K562 (cell line): ENCODE results near the gene KRTAP1-1. TPM values are rescaled to one million over a fixed set of nuclear protein-coding genes. Genes with fewer than 3 reads are reported as not detected.

Experiments used
- ATAC-seq: fragments of 200-7000 bp; cut with Tn5 transposase; 3 replicates; pipeline ENCODE4 v1.9.1; 2020; ENCODE audit warnings: moderate library complexity
- BruUV-seq: library from RNA; stranded (reverse); fragments of 400-500 nt; replicated peaks from 2 replicates; lab custom pipeline; 2021; lab: Mats Ljungman, UMichigan
- CTCF ChIA-PET: fragments of 300-600 bp; formaldehyde crosslinking; extraction: SDS; loops from one replicate; lab custom pipeline; 2021; ENCODE audit warnings: low intra/inter-chr PET ratio; lab: Yijun Ruan, JAX
- POLR2A ChIA-PET: fragments of 300-600, 350-650 bp; sonication (Branson Sonifier 250); formaldehyde crosslinking; extraction: SDS; loops from one replicate; lab custom pipeline; 2021; ENCODE audit warnings: antibody characterized with exemption, inconsistent platforms; lab: Yijun Ruan, JAX
- DNase-seq, 4 experiments: peaks; one replicate each; pipeline versions ENCODE4 v3.0.0 to v3.0.0-alpha.2; 2011 to 2018; ENCODE audit warnings: low spot score in 3 of 4, mixed read lengths in 3 of 4; ENCODE audit errors: extremely low read depth in 1 of 4
- FAIRE-seq: peaks from 2 replicates; lab custom pipeline; 2011; peaks lifted over from hg19 to GRCh38; lab: Jason Lieb, UNC
- H2AFZ ChIP-seq: 2 replicates; pipeline ENCODE4 v1.6.0; 2011; ENCODE audit warnings: low read depth, low read length, control low read depth, inconsistent platforms
- H3K27ac ChIP-seq: fragments of 200-600 bp; 3 replicates; pipeline ENCODE4 v1.8.0; 2011; ENCODE audit warnings: low read depth, mild to moderate bottlenecking, control low read depth, inconsistent platforms, low read length, moderate library complexity, mixed read lengths; ENCODE audit errors: extremely low read depth
- H3K27me3 ChIP-seq, 2 experiments: fragments of 300-600 bp in 1 of 2; 2 replicates in 1 of 2; 3 replicates in 1 of 2; pipeline versions ENCODE4 v1.6.0 to v1.8.0; 2011; ENCODE audit warnings: inconsistent platforms in 2 of 2, low read length in 2 of 2, mild to moderate bottlenecking in 1 of 2, mixed read lengths in 1 of 2, moderate library complexity in 1 of 2; ENCODE audit not compliant: control insufficient read depth in 2 of 2, insufficient read depth in 2 of 2
- H3K36me3 ChIP-seq: fragments of 300-600 bp; 3 replicates; pipeline ENCODE4 v1.8.0; 2011; ENCODE audit warnings: mild to moderate bottlenecking, low read length, inconsistent platforms; ENCODE audit not compliant: control insufficient read depth, insufficient read depth
- H3K4me1 ChIP-seq, 2 experiments: fragments of 200-600 bp in 1 of 2; replicated peaks in 1 of 2; 2 replicates in 1 of 2; 3 replicates in 1 of 2; pipeline versions ENCODE4 v1.5.1 to v1.8.0; 2011; ENCODE audit warnings: inconsistent platforms in 2 of 2, low read length in 2 of 2, mild to moderate bottlenecking in 1 of 2, mixed read lengths in 1 of 2, moderate library complexity in 1 of 2; ENCODE audit not compliant: control insufficient read depth in 2 of 2, insufficient read depth in 2 of 2
- H3K4me2 ChIP-seq: 2 replicates; pipeline ENCODE4 v1.6.1; 2011; ENCODE audit warnings: low read length, control low read depth, inconsistent platforms, mixed read lengths; ENCODE audit not compliant: insufficient read depth
- H3K4me3 ChIP-seq: fragments of 200-600 bp; sonication (generic), shearing (Covaris generic); 2 replicates; pipeline ENCODE4 v1.5.1; 2016; ENCODE audit warnings: control low read depth, inconsistent platforms
- H3K79me2 ChIP-seq: fragments of 200-600 bp; 3 replicates; pipeline ENCODE4 v1.8.0; 2011; ENCODE audit warnings: low read length, inconsistent platforms; ENCODE audit not compliant: control insufficient read depth, insufficient read depth
- H3K9ac ChIP-seq, 2 experiments: 2 replicates each; pipeline versions ENCODE4 v1.6.0 to v1.6.1; 2011; ENCODE audit warnings: low read depth in 2 of 2, low read length in 2 of 2, control low read depth in 1 of 2, inconsistent platforms in 1 of 2, mild to moderate bottlenecking in 1 of 2, mixed read lengths in 1 of 2; ENCODE audit not compliant: insufficient read depth in 1 of 2
- H3K9me1 ChIP-seq: one replicate; pipeline ENCODE4 v1.6.0; 2011; ENCODE audit warnings: inconsistent platforms, mild to moderate bottlenecking, low read length, moderate library complexity; ENCODE audit not compliant: control insufficient read depth, insufficient read depth
- H3K9me3 ChIP-seq: replicated peaks from 2 replicates; pipeline ENCODE4 v1.5.1; 2011; ENCODE audit warnings: low read depth, low read length, inconsistent platforms; ENCODE audit not compliant: control insufficient read depth, insufficient read depth
- H4K20me1 ChIP-seq: replicated peaks from 2 replicates; pipeline ENCODE4 v1.6.1; 2011; ENCODE audit warnings: low read length, inconsistent platforms, mixed read lengths; ENCODE audit not compliant: control insufficient read depth, insufficient read depth
- PPARD ChIP-seq: fragments of 250-450 bp; sonication (Bioruptor Pico); IDR thresholded peaks from 2 replicates; pipeline ENCODE4 v1.8.0; 2022; ENCODE audit warnings: inconsistent platforms, mild to moderate bottlenecking, moderate library complexity
- ZNF316 ChIP-seq: fragments of 450-650 bp; IDR thresholded peaks from 2 replicates; pipeline ENCODE4 v1.6.1; 2016
- WGBS: fragments of 100-300 bp; shearing (Covaris generic); methylation state at CpG from one replicate; pipeline ENCODE4 v1.1.6; 2016; ENCODE audit warnings: low coverage, mixed read lengths; ENCODE audit not compliant: insufficient coverage; ENCODE audit errors: missing lambda C conversion rate; 5-methylcytosine and 5-hydroxymethylcytosine counted together
- in situ Hi-C: fragments of 300-500 bp; cut with MboI; formaldehyde crosslinking; loops from 4 replicates; pipeline ENCODE4 v1.15.0; 2018; ENCODE audit warnings: inconsistent platforms, mixed read lengths
- intact Hi-C: fragments of 100-400 bp; cut with micrococcal nuclease; formaldehyde crosslinking; loops from 2 replicates; pipeline ENCODE4 v1.14.2; 2022
- polyA plus RNA-seq, 8 experiments: library from polyadenylated mRNA; depleted of rRNA in 4 of 8; stranded (reverse) in 5 of 8; unstranded in 3 of 8; fragments of >200 nt; fragmentation: Nextera tagmentation in 2 of 8; fragmentation: Illumina TruSeq in 1 of 8; extraction: Ambion mirVana in 2 of 8; extraction: Trizol in 1 of 8; gene quantifications; 2 replicates each; pipeline versions ENCODE4 v1.2.1 to v1.2.3, GENCODE V29; 2011 to 2014; ENCODE audit warnings: inconsistent platforms in 1 of 8, missing spikeins in 1 of 8
- total RNA-seq, 7 experiments: library from RNA; depleted of rRNA in 6 of 7; stranded (reverse); fragments of >200 nt in 6 of 7; fragmentation: Illumina TruSeq in 2 of 7; extraction: Trizol in 2 of 7; gene quantifications; 2 replicates each; pipeline versions ENCODE4 v1.2.1 to v1.2.3, GENCODE V29; 2011 to 2021; ENCODE audit warnings: low replicate concordance in 1 of 7
- TF ChIP-seq, protein P1 (sequence below): fragments of 250-450 bp; sonication (Bioruptor Pico); IDR thresholded peaks from 2 replicates; pipeline ENCODE4 v1.5.0; 2021
- TF ChIP-seq, protein P2 (sequence below): fragments of 250-450 bp; sonication (Bioruptor Pico); IDR thresholded peaks from 2 replicates; pipeline ENCODE4 v1.4.0; 2020; ENCODE audit warnings: mild to moderate bottlenecking, moderate library complexity

Gene KRTAP1-1
- total and polyA plus RNA-seq, 9 of the 15 experiments (the other 6 are each of a cell fraction or from before 2014, with no cell fraction given) = not detected

DNA sequence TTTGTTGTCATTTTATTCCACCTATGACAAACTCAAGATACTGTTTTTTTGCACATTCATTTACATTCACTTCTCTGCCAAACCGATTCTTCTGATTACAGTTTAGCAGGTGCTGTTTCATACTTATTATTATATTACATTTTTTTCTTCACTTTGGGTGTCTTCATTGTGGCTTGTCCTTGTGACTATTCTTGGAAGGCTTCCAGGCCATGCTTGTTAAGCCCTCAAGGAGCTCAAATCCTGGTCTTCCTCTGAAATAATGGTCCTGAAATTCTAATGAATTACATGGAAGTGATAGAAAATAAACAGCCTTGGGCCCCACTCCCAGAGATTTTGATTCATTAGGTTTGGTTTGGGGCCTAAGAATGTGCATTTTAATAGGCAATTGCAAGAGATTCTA is 23.1 kb upstream of the KRTAP1-1 start:
- intact Hi-C loops = no loop called here
- CTCF ChIA-PET = no interaction called here
- FAIRE-seq (no peak), DNase-seq (no peak), ATAC-seq (no peak)
- TF ChIP-seq ZNF316 (no peak), PPARD (CRISPR knock-in tag) (no peak)
- TF ChIP-seq, protein P1, sequence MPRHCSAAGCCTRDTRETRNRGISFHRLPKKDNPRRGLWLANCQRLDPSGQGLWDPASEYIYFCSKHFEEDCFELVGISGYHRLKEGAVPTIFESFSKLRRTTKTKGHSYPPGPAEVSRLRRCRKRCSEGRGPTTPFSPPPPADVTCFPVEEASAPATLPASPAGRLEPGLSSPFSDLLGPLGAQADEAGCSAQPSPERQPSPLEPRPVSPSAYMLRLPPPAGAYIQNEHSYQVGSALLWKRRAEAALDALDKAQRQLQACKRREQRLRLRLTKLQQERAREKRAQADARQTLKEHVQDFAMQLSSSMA (CRISPR knock-in tag) = no peak
- TF ChIP-seq, protein P2, sequence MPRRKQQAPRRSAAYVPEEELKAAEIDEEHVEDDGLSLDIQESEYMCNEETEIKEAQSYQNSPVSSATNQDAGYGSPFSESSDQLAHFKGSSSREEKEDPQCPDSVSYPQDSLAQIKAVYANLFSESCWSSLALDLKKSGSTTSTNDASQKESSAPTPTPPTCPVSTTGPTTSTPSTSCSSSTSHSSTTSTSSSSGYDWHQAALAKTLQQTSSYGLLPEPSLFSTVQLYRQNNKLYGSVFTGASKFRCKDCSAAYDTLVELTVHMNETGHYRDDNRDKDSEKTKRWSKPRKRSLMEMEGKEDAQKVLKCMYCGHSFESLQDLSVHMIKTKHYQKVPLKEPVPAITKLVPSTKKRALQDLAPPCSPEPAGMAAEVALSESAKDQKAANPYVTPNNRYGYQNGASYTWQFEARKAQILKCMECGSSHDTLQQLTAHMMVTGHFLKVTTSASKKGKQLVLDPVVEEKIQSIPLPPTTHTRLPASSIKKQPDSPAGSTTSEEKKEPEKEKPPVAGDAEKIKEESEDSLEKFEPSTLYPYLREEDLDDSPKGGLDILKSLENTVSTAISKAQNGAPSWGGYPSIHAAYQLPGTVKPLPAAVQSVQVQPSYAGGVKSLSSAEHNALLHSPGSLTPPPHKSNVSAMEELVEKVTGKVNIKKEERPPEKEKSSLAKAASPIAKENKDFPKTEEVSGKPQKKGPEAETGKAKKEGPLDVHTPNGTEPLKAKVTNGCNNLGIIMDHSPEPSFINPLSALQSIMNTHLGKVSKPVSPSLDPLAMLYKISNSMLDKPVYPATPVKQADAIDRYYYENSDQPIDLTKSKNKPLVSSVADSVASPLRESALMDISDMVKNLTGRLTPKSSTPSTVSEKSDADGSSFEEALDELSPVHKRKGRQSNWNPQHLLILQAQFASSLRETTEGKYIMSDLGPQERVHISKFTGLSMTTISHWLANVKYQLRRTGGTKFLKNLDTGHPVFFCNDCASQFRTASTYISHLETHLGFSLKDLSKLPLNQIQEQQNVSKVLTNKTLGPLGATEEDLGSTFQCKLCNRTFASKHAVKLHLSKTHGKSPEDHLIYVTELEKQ (CRISPR knock-in tag) = no peak
- POLR2A ChIA-PET = no interaction called here
- no peak overlapping the region for H3K27ac ChIP-seq
- in situ Hi-C loops = no loop called here
- no peaks in the 10 kb centered on the region for H3K79me2 ChIP-seq
- no peaks in the 10 kb centered on the region for H3K36me3 ChIP-seq
- no peaks in the 10 kb centered on the region for H3K9me3 ChIP-seq
- no peak overlapping the region for H3K4me3 ChIP-seq
- no peaks in the 10 kb centered on the region; the same call in 1 of the 2 replicates for H4K20me1 ChIP-seq
- H3K27me3 ChIP-seq = peaks cover 0 to 4% of the 10 kb centered on the region in 2 experiments; a peak in 2 of 5 replicates
- BruUV-seq = no TSS peak
- no peaks in the 10 kb centered on the region for H3K9me1 ChIP-seq
- peaks cover 0 to 5% of the 10 kb centered on the region in 2 experiments; a peak in 2 of 5 replicates for H3K4me1 ChIP-seq
- no peak overlapping the region for H3K9ac ChIP-seq
- H3K4me2 ChIP-seq = no peak overlapping the region
- WGBS = 0% methylated on average over 1 of the region's 1 CpG
- no peak overlapping the region for H2AFZ ChIP-seq
